IMR-90 (cell line): ENCODE results near the gene FAT2. TPM values are rescaled to one million over a fixed set of nuclear protein-coding genes. Genes with fewer than 3 reads are reported as not detected.

Experiments
- ATAC-seq: fragments of 200-7000 bp; cut with Tn5 transposase; 2 replicates; pipeline ENCODE4 v1.9.1; 2020; ENCODE audit warnings: low read depth, mild to moderate bottlenecking, moderate library complexity
- BruUV-seq: library from RNA; stranded (reverse); fragments of 400-500 nt; replicated peaks from 2 replicates; lab custom pipeline; 2021; lab: Mats Ljungman, UMichigan
- CTCF ChIA-PET: fragments of 300-600 bp; formaldehyde crosslinking; extraction: SDS; loops from one replicate; lab custom pipeline; 2021; ENCODE audit warnings: antibody characterized with exemption; lab: Yijun Ruan, JAX
- POLR2A ChIA-PET: fragments of 300-600 bp; sonication (Branson Sonifier 250); formaldehyde crosslinking; loops from one replicate; lab custom pipeline; 2022; ENCODE audit warnings: antibody characterized with exemption; ENCODE audit not compliant: unreplicated experiment; lab: Charles Lee
- DNase-seq: peaks from one replicate; pipeline ENCODE4 v3.0.0; 2013
- H2AFZ ChIP-seq: replicated peaks from 2 replicates; pipeline ENCODE3; 2013; ENCODE audit warnings: low read length, mild to moderate bottlenecking; ENCODE audit not compliant: poor library complexity
- H2AK5ac ChIP-seq: 2 replicates; pipeline ENCODE4 v1.6.1; 2013; ENCODE audit warnings: low read depth, low read length, inconsistent platforms
- H2AK9ac ChIP-seq: replicated peaks from 2 replicates; pipeline ENCODE3; 2013; ENCODE audit warnings: mild to moderate bottlenecking, low read depth, low read length, moderate library complexity; ENCODE audit not compliant: poor library complexity
- H2BK120ac ChIP-seq: 2 replicates; pipeline ENCODE4 v1.6.1; 2013; ENCODE audit warnings: low read depth, low read length, inconsistent platforms
- H2BK15ac ChIP-seq: 3 replicates; pipeline ENCODE4 v1.6.1; 2013; ENCODE audit warnings: low read depth, low read length, inconsistent platforms
- H2BK20ac ChIP-seq: 2 replicates; pipeline ENCODE4 v1.6.1; 2013; ENCODE audit warnings: low read depth, mild to moderate bottlenecking, inconsistent platforms, low read length, moderate library complexity
- H2BK5ac ChIP-seq: 2 replicates; pipeline ENCODE4 v1.6.1; 2013; ENCODE audit warnings: mild to moderate bottlenecking, low read depth, low read length, inconsistent platforms; ENCODE audit not compliant: poor library complexity, severe bottlenecking
- H3K14ac ChIP-seq: replicated peaks from 2 replicates; pipeline ENCODE4 v1.6.1; 2013; ENCODE audit warnings: low read depth, low read length, inconsistent platforms
- H3K18ac ChIP-seq: 2 replicates; pipeline ENCODE4 v1.6.1; 2013; ENCODE audit warnings: low read depth, low read length, control low read depth
- H3K23ac ChIP-seq: 2 replicates; pipeline ENCODE4 v1.6.1; 2013; ENCODE audit warnings: low read depth, low read length, inconsistent platforms
- H3K27ac ChIP-seq: 2 replicates; pipeline ENCODE4 v1.5.1; 2013; ENCODE audit warnings: mild to moderate bottlenecking, control low read depth, low read length; ENCODE audit not compliant: insufficient read depth
- H3K27me3 ChIP-seq: 2 replicates; pipeline ENCODE4 v1.6.1; 2013; ENCODE audit warnings: low read length; ENCODE audit not compliant: control insufficient read depth, insufficient read depth
- H3K36me3 ChIP-seq: 2 replicates; pipeline ENCODE4 v1.6.1; 2013; ENCODE audit warnings: low read length, mixed read lengths; ENCODE audit not compliant: control insufficient read depth, insufficient read depth
- H3K4ac ChIP-seq: 2 replicates; pipeline ENCODE4 v1.6.1; 2013; ENCODE audit warnings: low read depth, low read length, inconsistent platforms
- H3K4me1 ChIP-seq: 2 replicates; pipeline ENCODE4 v1.6.1; 2013; ENCODE audit warnings: low read length, mixed read lengths; ENCODE audit not compliant: control insufficient read depth, insufficient read depth
- H3K4me2 ChIP-seq: 2 replicates; pipeline ENCODE4 v1.6.1; 2013; ENCODE audit warnings: low read depth, mild to moderate bottlenecking, control low read depth, low read length, moderate library complexity
- H3K4me3 ChIP-seq: 2 replicates; pipeline ENCODE4 v1.5.1; 2013; ENCODE audit warnings: low read depth, mild to moderate bottlenecking, control low read depth, low read length, moderate library complexity; ENCODE audit not compliant: insufficient read depth
- H3K56ac ChIP-seq: 2 replicates; pipeline ENCODE4 v1.6.1; 2013; ENCODE audit warnings: low read length, inconsistent platforms; ENCODE audit not compliant: insufficient read depth; ENCODE audit errors: extremely low read depth
- H3K79me1 ChIP-seq, 2 experiments: 2 replicates each; pipeline ENCODE4 v1.6.1; 2013; ENCODE audit warnings: low read length in 2 of 2, inconsistent platforms in 1 of 2, low read depth in 1 of 2
- H3K9ac ChIP-seq: 2 replicates; pipeline ENCODE4 v1.6.1; 2013; ENCODE audit warnings: low read depth, low read length, control low read depth
- H3K9me1 ChIP-seq: 2 replicates; pipeline ENCODE4 v1.6.1; 2013; ENCODE audit warnings: low read length, inconsistent platforms; ENCODE audit not compliant: insufficient read depth
- H3K9me3 ChIP-seq: 2 replicates; pipeline ENCODE4 v1.6.1; 2013; ENCODE audit warnings: low read length; ENCODE audit not compliant: control insufficient read depth, insufficient read depth
- H4K20me1 ChIP-seq: 2 replicates; pipeline ENCODE4 v1.6.1; 2013; ENCODE audit warnings: low read length, inconsistent platforms; ENCODE audit not compliant: insufficient read depth
- H4K5ac ChIP-seq: 2 replicates; pipeline ENCODE4 v1.6.1; 2013; ENCODE audit warnings: mild to moderate bottlenecking, low read depth, low read length, control low read depth
- H4K8ac ChIP-seq, 2 experiments: 2 replicates each; pipeline ENCODE4 v1.6.1; 2013; ENCODE audit warnings: low read depth in 2 of 2, low read length in 2 of 2, control low read depth in 1 of 2, inconsistent platforms in 1 of 2
- H4K91ac ChIP-seq: 2 replicates; pipeline ENCODE4 v1.6.1; 2013; ENCODE audit warnings: low read depth, low read length, inconsistent platforms; ENCODE audit not compliant: insufficient read depth
- MXI1 ChIP-seq: IDR thresholded peaks from 2 replicates; pipeline ENCODE4 v1.6.1; 2012; ENCODE audit warnings: low read depth, mild to moderate bottlenecking, low read length, moderate library complexity, borderline replicate concordance
- NFE2L2 ChIP-seq: fragments of 150-350 bp; IDR thresholded peaks from 2 replicates; pipeline ENCODE4 v1.6.1; 2016; ENCODE audit warnings: low read depth, mild to moderate bottlenecking, low read length
- RAD21 ChIP-seq: IDR thresholded peaks from 2 replicates; pipeline ENCODE4 v1.6.1; 2012; ENCODE audit warnings: low read length, improper control_type of control experiment
- WGBS, 2 experiments: methylation state at CpG; one replicate each; pipeline versions ENCODE4 v1.1.5 to v1.1.7; 2013; ENCODE audit warnings: missing lambda C conversion rate in 2 of 2; ENCODE audit not compliant: insufficient read length in 1 of 2; ENCODE audit errors: extremely low coverage in 2 of 2; 5-methylcytosine and 5-hydroxymethylcytosine counted together
- dilution Hi-C: fragments of 300-500 bp; cut with HindIII; formaldehyde crosslinking; loops from one replicate; pipeline ENCODE4 v1.14.3; 2018; ENCODE audit warnings: low sequenced_read_pairs; ENCODE audit not compliant: unreplicated experiment
- in situ Hi-C: fragments of 300-500 bp; cut with MboI; formaldehyde crosslinking; loops from 3 replicates; pipeline ENCODE4 v1.14.3; 2019; ENCODE audit warnings: low sequenced_read_pairs, inconsistent platforms, mixed read lengths
- intact Hi-C: fragments of 100-400 bp; cut with micrococcal nuclease; formaldehyde crosslinking; loops from 2 replicates; pipeline ENCODE4 v1.10.0; 2022
- polyA plus RNA-seq, 3 experiments: library from polyadenylated mRNA; depleted of rRNA; stranded (reverse); fragments of >200 nt; gene quantifications; 2 replicates each; pipeline ENCODE4 v1.2.3, GENCODE V29; 2012; ENCODE audit warnings: low replicate concordance in 1 of 3
- total RNA-seq: library from RNA; depleted of rRNA; stranded (reverse); fragments of >200 nt; gene quantifications from 2 replicates; pipeline ENCODE4 v1.2.3, GENCODE V29; 2012

FAT2 gene
- total and polyA plus RNA-seq, 2 of the 4 experiments (the other 2 are of a cell fraction) = under 0.01 to 0.03 TPM

GRCh38 chr5:151633892-151634291, 42.8 kb upstream of the FAT2 start:
- no peaks in the 10 kb centered on the region for H3K79me1 ChIP-seq
- no peaks in the 10 kb centered on the region for H3K9me3 ChIP-seq
- dilution Hi-C loops = no loop called here
- H2BK20ac ChIP-seq = no peak overlapping the region
- H3K9ac ChIP-seq = no peak overlapping the region
- H4K5ac ChIP-seq = no peak overlapping the region
- H3K27me3 ChIP-seq = peaks cover 30% of the 10 kb centered on the region
- H3K4ac ChIP-seq = no peak overlapping the region
- no peaks in the 10 kb centered on the region for H4K20me1 ChIP-seq
- in situ Hi-C loops = no loop called here
- no peak overlapping the region for H4K91ac ChIP-seq
- no TSS peak for BruUV-seq
- no peaks in the 10 kb centered on the region for H3K9me1 ChIP-seq
- H3K4me2 ChIP-seq = no peak overlapping the region
- H2BK15ac ChIP-seq = no peak overlapping the region
- no peak overlapping the region for H4K8ac ChIP-seq
- H3K23ac ChIP-seq = no peak overlapping the region
- no peak overlapping the region for H3K14ac ChIP-seq
- H3K4me3 ChIP-seq = no peak overlapping the region
- no peak overlapping the region for H2BK120ac ChIP-seq
- TF ChIP-seq MXI1 = no peak
- no peak for TF ChIP-seq RAD21
- no peak for TF ChIP-seq NFE2L2
- no peak overlapping the region for H2AK5ac ChIP-seq
- DNase-seq (no peak), ATAC-seq (no peak)
- no peaks in the 10 kb centered on the region for H3K36me3 ChIP-seq
- intact Hi-C loops = no loop called here
- no peaks in the 10 kb centered on the region for H3K4me1 ChIP-seq
- H3K18ac ChIP-seq = no peak overlapping the region
- no peak overlapping the region for H3K56ac ChIP-seq
- WGBS, 2 experiments = no CpG with 5 or more reads among the region's 1 CpG
- H2AFZ ChIP-seq = no peak overlapping the region
- ChIA-PET POLR2A (no interaction called here), CTCF (interaction anchor here (0.7 kb wide), 1 partner anchor 28 kb away, joined by 3 read pairs; no protein-coding TSS in a partner anchor)
- no peak overlapping the region for H3K27ac ChIP-seq
- no peak overlapping the region for H2AK9ac ChIP-seq
- no peak overlapping the region for H2BK5ac ChIP-seq
